Tibial nerve (tissue), 3 donors: ENCODE results near the gene PRKAG2.

Experiments used
- POLR2A ChIP-seq, 2 donors: fragments of 450-650 bp; IDR thresholded peaks; one replicate each; pipeline ENCODE4 v1.6.1; 2017; ENCODE audit warnings: antibody characterized with exemption in 2 of 2, mild to moderate bottlenecking in 2 of 2, moderate library complexity in 2 of 2
- TF ChIP-seq, protein P1 (sequence below), 5 experiments: fragments of 200-600 bp in 3 of 5; fragments of 450-650 bp in 2 of 5; sonication (generic) in 3 of 5; IDR thresholded peaks; one replicate each; pipeline ENCODE4 v1.5.1; 2016 to 2019; ENCODE audit warnings: antibody characterized with exemption in 5 of 5, mild to moderate bottlenecking in 3 of 5, moderate library complexity in 2 of 5

DNA sequence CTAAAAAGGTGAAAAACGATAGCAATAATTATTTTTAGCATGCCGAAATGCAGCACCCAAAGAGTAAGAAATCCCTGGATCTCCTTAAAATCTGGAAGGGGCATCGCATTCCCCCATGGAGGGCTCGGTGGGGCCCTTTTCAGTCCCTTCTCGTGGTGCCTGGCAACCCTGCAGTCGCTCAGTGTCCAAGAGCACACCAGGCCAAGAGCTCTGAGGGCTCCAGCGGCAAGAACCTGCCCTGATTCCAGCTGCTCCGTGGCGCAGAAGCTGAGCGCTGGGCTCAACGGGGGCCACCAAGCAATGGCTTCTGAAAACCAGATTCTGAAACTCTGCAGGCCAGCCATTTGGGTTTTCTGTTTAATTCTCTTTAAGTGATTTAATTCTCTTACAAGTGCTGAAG, 131.2 kb downstream of the PRKAG2 start:
- TF ChIP-seq POLR2A (IDR thresholded peaks at IDR 0.05), result no peak
- TF ChIP-seq, protein P1, sequence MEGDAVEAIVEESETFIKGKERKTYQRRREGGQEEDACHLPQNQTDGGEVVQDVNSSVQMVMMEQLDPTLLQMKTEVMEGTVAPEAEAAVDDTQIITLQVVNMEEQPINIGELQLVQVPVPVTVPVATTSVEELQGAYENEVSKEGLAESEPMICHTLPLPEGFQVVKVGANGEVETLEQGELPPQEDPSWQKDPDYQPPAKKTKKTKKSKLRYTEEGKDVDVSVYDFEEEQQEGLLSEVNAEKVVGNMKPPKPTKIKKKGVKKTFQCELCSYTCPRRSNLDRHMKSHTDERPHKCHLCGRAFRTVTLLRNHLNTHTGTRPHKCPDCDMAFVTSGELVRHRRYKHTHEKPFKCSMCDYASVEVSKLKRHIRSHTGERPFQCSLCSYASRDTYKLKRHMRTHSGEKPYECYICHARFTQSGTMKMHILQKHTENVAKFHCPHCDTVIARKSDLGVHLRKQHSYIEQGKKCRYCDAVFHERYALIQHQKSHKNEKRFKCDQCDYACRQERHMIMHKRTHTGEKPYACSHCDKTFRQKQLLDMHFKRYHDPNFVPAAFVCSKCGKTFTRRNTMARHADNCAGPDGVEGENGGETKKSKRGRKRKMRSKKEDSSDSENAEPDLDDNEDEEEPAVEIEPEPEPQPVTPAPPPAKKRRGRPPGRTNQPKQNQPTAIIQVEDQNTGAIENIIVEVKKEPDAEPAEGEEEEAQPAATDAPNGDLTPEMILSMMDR (IDR thresholded peaks at IDR 0.05), result no peak
